ENCODE data around the gene UBXN10. TPM values are rescaled to one million over a fixed set of nuclear protein-coding genes. Genes with fewer than 3 reads are reported as not detected.
"Not testable (repeated sequence)": the region's sequence is repeated elsewhere in the genome, so short reads cannot be mapped to it uniquely, and the experiment has no call there.

The UBXN10 gene
- total RNA-seq, 2 experiments from 2014 or later: 0.22 to 0.44 TPM

- ChIA-PET POLR2A (interaction anchor here (0.7 to 1.6 kb wide), 3 partner anchors 25 to 1560 kb away, joined by 3 to 4 read pairs (median 3); no protein-coding TSS in a partner anchor), CTCF (interaction anchor here (0.5 to 1.7 kb wide), 17 partner anchors 17 to 1140 kb away, joined by 3 to 5 read pairs (median 3); no protein-coding TSS in a partner anchor)
- DNase-seq: peak; percentile 11 to 77 (median 40)
- H3K4me1 Mint-ChIP-seq (ENCODE audit: low read depth): no peaks in the 10 kb centered on the region
- H3K9me3 ChIP-seq (ENCODE audit: control insufficient read depth in 1 of 2, insufficient read depth in 1 of 2, low read length in 2 of 2): no peaks in the 10 kb centered on the region
- no peak for ATAC-seq (ENCODE audit: poor library complexity)
- peaks cover 13% of the 10 kb centered on the region for H3K4me1 ChIP-seq (ENCODE audit: insufficient read depth, low read length)
- no peaks in the 10 kb centered on the region for H3K36me3 ChIP-seq (ENCODE audit: insufficient read depth, low read length)
- H3K36me3 Mint-ChIP-seq (ENCODE audit: low read depth): no peaks in the 10 kb centered on the region
- H3K27ac Mint-ChIP-seq: no peak overlapping the region
- H3K27ac ChIP-seq (ENCODE audit: low read depth in 1 of 2, low read length in 2 of 2): no peak overlapping the region
- peak; percentile 81 for TF ChIP-seq CTCF (IDR thresholded peaks at IDR 0.05)
- H3K4me3 Mint-ChIP-seq: no peak overlapping the region
- H3K9me3 Mint-ChIP-seq: no peaks in the 10 kb centered on the region
- intact Hi-C loops (cut with DNase I, micrococcal nuclease): loop anchor here (1.0 to 10.0 kb wide), 2 partner anchors 280 to 432 kb away; no protein-coding TSS in a partner anchor
- H3K27me3 ChIP-seq (ENCODE audit: control insufficient read depth in 1 of 2, insufficient read depth in 2 of 2, low read length in 2 of 2): peaks cover 12 to 18% of the 10 kb centered on the region in 2 experiments
- H3K4me3 ChIP-seq (ENCODE audit: low read length): no peak overlapping the region
- peaks cover 60% of the 10 kb centered on the region for H3K27me3 Mint-ChIP-seq
Measured at GRCh38 chr1:20212685-20213331, 26.9 kb downstream of the UBXN10 start.

GRCh38 chr1:20215716-20216115, 29.8 kb downstream of the UBXN10 start:
- POLR2A ChIA-PET: no interaction called here
- peaks cover 13% of the 10 kb centered on the region for H3K4me1 ChIP-seq (ENCODE audit: insufficient read depth, low read length)
- no peaks in the 10 kb centered on the region for H3K4me1 Mint-ChIP-seq (ENCODE audit: low read depth)
- H3K27me3 ChIP-seq (ENCODE audit: control insufficient read depth in 1 of 2, insufficient read depth in 2 of 2, low read length in 2 of 2): peaks cover 12 to 18% of the 10 kb centered on the region in 2 experiments
- no peaks in the 10 kb centered on the region for H3K36me3 ChIP-seq (ENCODE audit: insufficient read depth, low read length)
- H3K9me3 Mint-ChIP-seq: no peaks in the 10 kb centered on the region
- H3K36me3 Mint-ChIP-seq (ENCODE audit: low read depth): no peaks in the 10 kb centered on the region
- ATAC-seq (ENCODE audit: poor library complexity): no peak
- DNase-seq: no peak
- no peak overlapping the region for H3K4me3 Mint-ChIP-seq
- H3K9me3 ChIP-seq (ENCODE audit: control insufficient read depth in 1 of 2, insufficient read depth in 1 of 2, low read length in 2 of 2): no peaks in the 10 kb centered on the region
- H3K27ac ChIP-seq (ENCODE audit: low read depth in 1 of 2, low read length in 2 of 2): no peak overlapping the region
- no peak overlapping the region for H3K27ac Mint-ChIP-seq
- TF ChIP-seq CTCF (IDR thresholded peaks at IDR 0.05): no peak
- CTCF ChIA-PET: no interaction called here
- H3K4me3 ChIP-seq (ENCODE audit: low read length): no peak overlapping the region
- H3K27me3 Mint-ChIP-seq: peaks cover 55% of the 10 kb centered on the region
- intact Hi-C loops (cut with DNase I, micrococcal nuclease): loop anchor here in 1 of 2 experiments (10.0 kb wide), 1 partner anchor 429 kb away; no protein-coding TSS in a partner anchor

- peak in 3 of 14 experiments; percentile 16 to 34 (median 29) for DNase-seq
- Mint-ChIP-seq H3K9me3 (no peaks in the 10 kb centered on the region), H3K27me3 (peaks cover 49% of the 10 kb centered on the region), H3K27ac (no peak overlapping the region), H3K4me3 (no peak overlapping the region), H3K36me3 (ENCODE audit: low read depth) (no peaks in the 10 kb centered on the region), H3K4me1 (ENCODE audit: low read depth) (no peaks in the 10 kb centered on the region)
- Histone ChIP-seq H3K9me3 (ENCODE audit: control insufficient read depth in 1 of 2, insufficient read depth in 1 of 2, low read length in 2 of 2) (no peaks in the 10 kb centered on the region), H3K27me3 (ENCODE audit: control insufficient read depth in 1 of 2, insufficient read depth in 2 of 2, low read length in 2 of 2) (peaks cover 12 to 18% of the 10 kb centered on the region in 2 experiments), H3K4me3 (ENCODE audit: low read length) (no peak overlapping the region), H3K36me3 (ENCODE audit: insufficient read depth, low read length) (no peaks in the 10 kb centered on the region), H3K27ac (ENCODE audit: low read depth in 1 of 2, low read length in 2 of 2) (no peak overlapping the region), H3K4me1 (ENCODE audit: insufficient read depth, low read length) (peaks cover 13% of the 10 kb centered on the region)
- TF ChIP-seq CTCF (IDR thresholded peaks at IDR 0.05): no peak
- ATAC-seq (ENCODE audit: poor library complexity): no peak
- POLR2A ChIA-PET: no interaction called here
- intact Hi-C loops (cut with DNase I, micrococcal nuclease): loop anchor here in 1 of 2 experiments (10.0 kb wide), 1 partner anchor 428 kb away; no protein-coding TSS in a partner anchor
- CTCF ChIA-PET: no interaction called here
Measured at GRCh38 chr1:20216574-20216973, 30.7 kb downstream of the UBXN10 start.

GRCh38 chr1:20219053-20219452, 33.2 kb downstream of the UBXN10 start:
- CTCF ChIA-PET; H3K4me3 ChIP-seq (ENCODE audit: low read length); H3K27ac ChIP-seq (ENCODE audit: low read depth in 1 of 2, low read length in 2 of 2); H3K4me3 Mint-ChIP-seq; H3K4me1 ChIP-seq (ENCODE audit: insufficient read depth, low read length); ATAC-seq (ENCODE audit: poor library complexity); DNase-seq; H3K36me3 ChIP-seq (ENCODE audit: insufficient read depth, low read length); H3K27ac Mint-ChIP-seq; H3K9me3 Mint-ChIP-seq; H3K36me3 Mint-ChIP-seq (ENCODE audit: low read depth); H3K9me3 ChIP-seq (ENCODE audit: control insufficient read depth in 1 of 2, insufficient read depth in 1 of 2, low read length in 2 of 2); H3K4me1 Mint-ChIP-seq (ENCODE audit: low read depth); POLR2A ChIA-PET: not testable (repeated sequence)
- H3K27me3 Mint-ChIP-seq: peaks cover 52% of the 10 kb centered on the region
- H3K27me3 ChIP-seq (ENCODE audit: control insufficient read depth in 1 of 2, insufficient read depth in 2 of 2, low read length in 2 of 2): peaks cover 18 to 33% of the 10 kb centered on the region in 2 experiments
- intact Hi-C loops (cut with DNase I, micrococcal nuclease): loop anchor here in 1 of 2 experiments (10.0 kb wide), 1 partner anchor 426 kb away; no protein-coding TSS in a partner anchor

Measured in CD4-positive, alpha-beta T cell (primary cell).